ENCODE measurements around the gene GPR83.
"Not testable (repeated sequence)": the region's sequence is repeated elsewhere in the genome, so short reads cannot be mapped to it uniquely, and the experiment has no call there.

GPR83 gene

GRCh38 chr11:94400839-94401772 lies at the start of gene GPR83:
GPR83 (minus strand) TSS chr11:94401419; CDS start chr11:94401247, 172 bp downstream.
- DNase-seq (ENCODE audit: low read depth in 3 of 3) = no peak

GRCh38 chr11:94450048-94450447 lies 48.8 kb upstream of the GPR83 start:
- DNase-seq (ENCODE audit: low read depth in 3 of 3) = no peak

GRCh38 chr11:94449437-94449836 lies 48.2 kb upstream of the GPR83 start:
- DNase-seq (ENCODE audit: low read depth in 3 of 3) = no peak

GRCh38 chr11:94449029-94449428 lies 47.8 kb upstream of the GPR83 start:
- no peak for DNase-seq (ENCODE audit: low read depth in 3 of 3)

- no peak for DNase-seq (ENCODE audit: low read depth in 3 of 3)
Measured at GRCh38 chr11:94447149-94447548, 45.9 kb upstream of the GPR83 start.

GRCh38 chr11:94445641-94446040 lies 44.4 kb upstream of the GPR83 start:
- no peak for DNase-seq (ENCODE audit: low read depth in 3 of 3)

GRCh38 chr11:94433049-94433448 lies 31.8 kb upstream of the GPR83 start:
- DNase-seq (ENCODE audit: low read depth in 3 of 3) = no peak

GRCh38 chr11:94424662-94425061 lies 23.4 kb upstream of the GPR83 start:
- DNase-seq (ENCODE audit: low read depth in 3 of 3) = no peak

GRCh38 chr11:94424011-94424410 lies 22.8 kb upstream of the GPR83 start:
- no peak for DNase-seq (ENCODE audit: low read depth in 3 of 3)

GRCh38 chr11:94423507-94423906 lies 22.3 kb upstream of the GPR83 start:
- DNase-seq (ENCODE audit: low read depth in 3 of 3) = no peak

GRCh38 chr11:94418123-94418765 lies 17.0 kb upstream of the GPR83 start:
- no peak for DNase-seq (ENCODE audit: low read depth in 3 of 3)

GRCh38 chr11:94417386-94417987 lies 16.3 kb upstream of the GPR83 start:
- no peak for DNase-seq (ENCODE audit: low read depth in 3 of 3)

GRCh38 chr11:94405062-94405833 lies 4.0 kb upstream of the GPR83 start:
- DNase-seq (ENCODE audit: low read depth in 3 of 3) = no peak

- no peak for DNase-seq (ENCODE audit: low read depth in 3 of 3)
Measured at GRCh38 chr11:94402355-94402754, 1.1 kb upstream of the GPR83 start.

- no peak for DNase-seq (ENCODE audit: low read depth in 3 of 3)
Measured at GRCh38 chr11:94401773-94402265, 600 bp upstream of the GPR83 start.

- no peak for DNase-seq (ENCODE audit: low read depth in 3 of 3)
Measured at GRCh38 chr11:94400457-94400838, 771 bp downstream of the GPR83 start.

GRCh38 chr11:94400050-94400449 lies 1.2 kb downstream of the GPR83 start:
- no peak for DNase-seq (ENCODE audit: low read depth in 3 of 3)

- DNase-seq (ENCODE audit: low read depth in 3 of 3) = no peak
Measured at GRCh38 chr11:94398101-94398500, 3.1 kb downstream of the GPR83 start.

GRCh38 chr11:94396282-94396681 lies 4.9 kb downstream of the GPR83 start:
- no peak for DNase-seq (ENCODE audit: low read depth in 3 of 3)

GRCh38 chr11:94391937-94392336 lies 9.3 kb downstream of the GPR83 start:
- not testable (repeated sequence) for DNase-seq (ENCODE audit: low read depth in 3 of 3)

- no peak for DNase-seq (ENCODE audit: low read depth in 3 of 3)
Measured at GRCh38 chr11:94379613-94380012, 21.6 kb downstream of the GPR83 start.

GRCh38 chr11:94376841-94377240 lies 24.4 kb downstream of the GPR83 start:
- no peak for DNase-seq (ENCODE audit: low read depth in 3 of 3)

All from stimulated activated CD4-positive, alpha-beta T cell treated with anti-CD3 and anti-CD28 coated beads, TNF-alpha, amount 100 ng/mL, for 4 hours (primary cell).